Ovary (tissue), 9 donors: ENCODE data around the gene FIGLA. TPM values are rescaled to one million over a fixed set of nuclear protein-coding genes. Genes with fewer than 3 reads are reported as not detected.

Experiments used
- DNase-seq, 5 donors: peaks; one replicate each; pipeline ENCODE4 v3.0.0-alpha.2; 2019 to 2020
- H3K27ac ChIP-seq, 2 donors: fragments of 200-600 bp; one replicate each; pipeline versions ENCODE4 v1.5.1 to v1.8.0; 2019 to 2022
- H3K27me3 ChIP-seq: fragments of 200-600 bp; one replicate; pipeline ENCODE4 v1.8.0; 2022
- H3K36me3 ChIP-seq: fragments of 200-600 bp; sonication (generic); one replicate; pipeline ENCODE4 v1.5.1; 2019
- H3K4me1 ChIP-seq: one replicate; pipeline ENCODE4 v1.8.1; 2013; ENCODE audit warnings: mild to moderate bottlenecking, moderate library complexity; ENCODE audit not compliant: insufficient read depth
- H3K4me3 ChIP-seq: fragments of 200-600 bp; sonication (generic); one replicate; pipeline ENCODE4 v1.5.1; 2017
- H3K9me3 ChIP-seq, 2 donors: fragments of 200-600 bp in 1 of 2; sonication (generic) in 1 of 2; one replicate each; pipeline versions ENCODE4 v1.5.1 to v1.8.1; 2013 to 2019; ENCODE audit warnings: mild to moderate bottlenecking in 1 of 2, moderate library complexity in 1 of 2
- EP300 ChIP-seq: sonication (generic); formaldehyde crosslinking; IDR thresholded peaks from one replicate; pipeline ENCODE4 v1.6.1; 2017; ENCODE audit warnings: antibody characterized with exemption
- POLR2A ChIP-seq: fragments of 450-650 bp; IDR thresholded peaks from one replicate; pipeline ENCODE4 v1.6.1; 2017; ENCODE audit warnings: antibody characterized with exemption, mild to moderate bottlenecking, moderate library complexity
- WGBS, 3 donors: extraction: QIAGEN DNeasy Blood & Tissue Kit in 1 of 3; methylation state at CpG; one replicate each; pipeline versions ENCODE4 v1.1.5 to v1.1.7; 2013 to 2017; 5-methylcytosine and 5-hydroxymethylcytosine counted together
- intact Hi-C, 4 donors: fragments of 100-400 bp; cut with DNase I; formaldehyde crosslinking; loops; one replicate each; pipeline versions ENCODE4 v1.11.0 to v1.15.1; 2022 to 2023
- polyA plus RNA-seq, 2 donors: library from polyadenylated mRNA; stranded (reverse); fragments of 200-250 nt in 1 of 2; fragments of 350-450 nt in 1 of 2; fragmentation: Illumina TruSeq in 1 of 2; extraction: RNeasy Lipid Tissue Mini Kit (QIAGEN cat#74804) in 1 of 2; gene quantifications; one replicate each; pipeline ENCODE4 v1.2.3, GENCODE V29; 2013 to 2014
- total RNA-seq, 7 donors: library from RNA; depleted of rRNA in 2 of 7; stranded (reverse); fragments of >200 nt in 2 of 7; fragmentation: NEBNext Ultra II Directional in 3 of 7; extraction: Animal tissue kit (Norgen Biotek cat#: 25700) in 3 of 7; gene quantifications; one replicate each; pipeline versions ENCODE4 v1.1.0 to v1.2.4, GENCODE V29; 2016 to 2023
- TF ChIP-seq, protein P1 (sequence below), 3 donors: fragments of 450-650 bp in 2 of 3; fragments of 200-600 bp in 1 of 3; IDR thresholded peaks; one replicate each; pipeline versions ENCODE4 v1.5.1 to v1.8.0; 2016 to 2022; ENCODE audit warnings: antibody characterized with exemption in 3 of 3, mild to moderate bottlenecking in 1 of 3
- donor health status: DM: no; HTN: no; CAD: no; lungs with moderate emphysema.
- donor health status: DM: no; HTN: no; CAD: no.
- donor health status: Bipolar disorder and iron deficiency.
- donor health status: DM: yes; HTN: yes; CAD: no.
- donor health status: DM: no; HTN: no; CAD: no.
- donor health status: DM: yes; HTN: yes; CAD: no.

FIGLA gene
- total and polyA plus RNA-seq, 9 donors, result 0.35 to 3.3 TPM; not detected in 7

DNA sequence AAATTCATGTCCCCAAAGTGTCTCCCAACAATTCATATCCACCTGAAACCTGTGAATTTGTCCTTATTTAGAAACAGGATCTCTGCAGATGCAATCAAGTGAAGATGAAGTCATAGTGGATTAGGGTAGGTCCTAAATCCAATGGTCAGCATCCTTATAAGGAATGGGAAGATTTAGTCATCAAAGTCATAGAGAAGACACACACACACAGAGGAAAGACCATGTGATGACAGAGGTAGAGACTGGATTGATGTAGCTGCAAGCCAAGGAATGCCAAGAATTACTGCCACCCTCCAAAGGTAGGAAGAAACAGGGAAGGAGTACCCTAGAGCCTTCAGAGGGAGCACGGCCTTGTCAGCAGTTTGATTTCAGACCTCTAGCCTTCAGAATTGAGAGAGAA, 40.1 kb downstream of the FIGLA start:
- WGBS, 3 donors, result 65 to 75% (median 67%) methylated on average over 1 of the region's 1 CpG
- Histone ChIP-seq H3K4me1 (no peaks in the 10 kb centered on the region), H3K27ac (no peak overlapping the region), H3K4me3 (no peak overlapping the region), H3K27me3 (no peaks in the 10 kb centered on the region), H3K9me3 (no peaks in the 10 kb centered on the region), H3K36me3 (no peaks in the 10 kb centered on the region)
- no peak for DNase-seq
- intact Hi-C loops, result no loop called here
- TF ChIP-seq EP300 (no peak), POLR2A (no peak)
- TF ChIP-seq, protein P1, sequence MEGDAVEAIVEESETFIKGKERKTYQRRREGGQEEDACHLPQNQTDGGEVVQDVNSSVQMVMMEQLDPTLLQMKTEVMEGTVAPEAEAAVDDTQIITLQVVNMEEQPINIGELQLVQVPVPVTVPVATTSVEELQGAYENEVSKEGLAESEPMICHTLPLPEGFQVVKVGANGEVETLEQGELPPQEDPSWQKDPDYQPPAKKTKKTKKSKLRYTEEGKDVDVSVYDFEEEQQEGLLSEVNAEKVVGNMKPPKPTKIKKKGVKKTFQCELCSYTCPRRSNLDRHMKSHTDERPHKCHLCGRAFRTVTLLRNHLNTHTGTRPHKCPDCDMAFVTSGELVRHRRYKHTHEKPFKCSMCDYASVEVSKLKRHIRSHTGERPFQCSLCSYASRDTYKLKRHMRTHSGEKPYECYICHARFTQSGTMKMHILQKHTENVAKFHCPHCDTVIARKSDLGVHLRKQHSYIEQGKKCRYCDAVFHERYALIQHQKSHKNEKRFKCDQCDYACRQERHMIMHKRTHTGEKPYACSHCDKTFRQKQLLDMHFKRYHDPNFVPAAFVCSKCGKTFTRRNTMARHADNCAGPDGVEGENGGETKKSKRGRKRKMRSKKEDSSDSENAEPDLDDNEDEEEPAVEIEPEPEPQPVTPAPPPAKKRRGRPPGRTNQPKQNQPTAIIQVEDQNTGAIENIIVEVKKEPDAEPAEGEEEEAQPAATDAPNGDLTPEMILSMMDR (IDR thresholded peaks at IDR 0.05), result no peak

DNA sequence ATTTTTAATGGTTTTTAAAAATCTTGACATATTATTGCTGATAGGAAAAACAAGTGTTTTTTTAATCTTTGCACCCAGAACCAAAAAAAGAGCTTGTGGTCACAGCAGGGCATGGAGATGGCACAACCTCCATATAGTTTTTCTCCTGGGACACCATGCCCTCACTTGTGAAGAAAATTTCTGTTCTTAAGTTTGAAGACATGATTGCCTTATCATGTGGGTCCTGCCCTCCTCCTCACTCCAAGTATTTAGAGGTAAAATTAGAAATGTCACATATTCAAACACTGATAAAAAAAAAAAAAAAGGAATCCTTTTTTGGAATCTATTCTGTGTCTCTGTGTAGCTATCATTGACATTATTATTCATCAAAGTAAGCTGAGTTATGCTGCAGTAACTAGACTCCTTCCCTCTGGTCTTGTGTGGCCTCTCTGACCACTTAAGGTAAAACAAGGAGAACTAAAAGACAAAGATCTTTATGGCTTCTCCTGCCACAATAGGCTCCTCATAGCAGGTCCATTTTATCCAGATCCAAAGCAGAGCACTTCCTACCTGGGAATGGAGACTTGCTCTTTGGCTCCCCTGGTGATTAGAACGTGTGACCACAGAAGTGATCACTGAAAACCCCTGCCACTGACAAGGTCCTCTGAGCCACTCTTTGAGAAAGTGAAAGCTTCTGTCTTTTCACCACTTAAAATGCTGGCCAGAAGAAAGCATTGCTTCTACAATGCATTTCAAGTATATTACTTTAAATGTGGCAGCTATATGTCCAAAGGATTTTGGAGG, 42.2 kb downstream of the FIGLA start:
- intact Hi-C loops, result no loop called here
- Histone ChIP-seq H3K9me3 (no peaks in the 10 kb centered on the region), H3K27me3 (no peaks in the 10 kb centered on the region), H3K36me3 (no peaks in the 10 kb centered on the region), H3K4me3 (no peak overlapping the region), H3K27ac (no peak overlapping the region), H3K4me1 (no peaks in the 10 kb centered on the region)
- TF ChIP-seq EP300 (no peak), POLR2A (no peak)
- TF ChIP-seq, protein P1 (IDR thresholded peaks at IDR 0.05), result no peak
- 48 to 66% (median 50%) methylated on average over 1 of the region's 1 CpG for WGBS, 3 donors
- DNase-seq, result no peak

DNA sequence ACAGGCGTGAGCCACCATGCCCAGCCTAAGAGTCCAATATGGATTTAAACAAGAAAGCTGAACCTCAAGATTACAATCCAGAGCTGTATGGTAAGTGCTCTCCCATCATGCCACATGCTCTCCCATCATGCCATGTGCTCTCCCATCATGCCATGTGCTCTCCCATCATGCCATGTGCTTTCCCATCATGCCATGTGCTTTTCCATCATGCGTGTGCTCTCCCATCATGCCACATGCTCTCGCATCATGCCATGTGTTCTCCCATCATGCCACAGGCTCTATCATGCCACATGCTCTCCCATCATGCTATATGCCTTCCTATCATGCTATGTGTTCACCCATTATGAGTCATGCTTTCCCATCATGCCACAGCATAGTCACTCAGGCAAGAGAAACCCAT, 43.2 kb downstream of the FIGLA start:
- no peak overlapping the region for H3K4me3 ChIP-seq
- 95 to 97% (median 95%) methylated on average over 3 of the region's 3 CpGs for WGBS, 3 donors

GRCh38 chr2:70746094-70746974, 44.1 kb downstream of the FIGLA start:
- no peaks in the 10 kb centered on the region for H3K9me3 ChIP-seq
- no peaks in the 10 kb centered on the region for H3K4me1 ChIP-seq
- no peak overlapping the region for H3K4me3 ChIP-seq
- no peaks in the 10 kb centered on the region for H3K36me3 ChIP-seq
- WGBS, 3 donors, result 52 to 59% (median 54%) methylated on average over 5 of the region's 5 CpGs
- DNase-seq, result no peak
- no peaks in the 10 kb centered on the region for H3K27me3 ChIP-seq
- no peak overlapping the region for H3K27ac ChIP-seq
- TF ChIP-seq, protein P1 (IDR thresholded peaks at IDR 0.05), result no peak
- no peak for TF ChIP-seq EP300
- TF ChIP-seq POLR2A, result no peak
- intact Hi-C loops, result no loop called here

More for the DNA sequence above, 43.2 kb downstream of the FIGLA start:
- H3K27me3 ChIP-seq, result no peaks in the 10 kb centered on the region
- TF ChIP-seq POLR2A (no peak), EP300 (no peak)
- TF ChIP-seq, protein P1 (IDR thresholded peaks at IDR 0.05), result no peak
- H3K4me1 ChIP-seq, result no peaks in the 10 kb centered on the region
- no peaks in the 10 kb centered on the region for H3K36me3 ChIP-seq
- intact Hi-C loops, result no loop called here
- H3K27ac ChIP-seq, result no peak overlapping the region
- no peaks in the 10 kb centered on the region for H3K9me3 ChIP-seq
- no peak for DNase-seq
